ENCODE data around the gene SPIN1.

The SPIN1 gene

DNA sequence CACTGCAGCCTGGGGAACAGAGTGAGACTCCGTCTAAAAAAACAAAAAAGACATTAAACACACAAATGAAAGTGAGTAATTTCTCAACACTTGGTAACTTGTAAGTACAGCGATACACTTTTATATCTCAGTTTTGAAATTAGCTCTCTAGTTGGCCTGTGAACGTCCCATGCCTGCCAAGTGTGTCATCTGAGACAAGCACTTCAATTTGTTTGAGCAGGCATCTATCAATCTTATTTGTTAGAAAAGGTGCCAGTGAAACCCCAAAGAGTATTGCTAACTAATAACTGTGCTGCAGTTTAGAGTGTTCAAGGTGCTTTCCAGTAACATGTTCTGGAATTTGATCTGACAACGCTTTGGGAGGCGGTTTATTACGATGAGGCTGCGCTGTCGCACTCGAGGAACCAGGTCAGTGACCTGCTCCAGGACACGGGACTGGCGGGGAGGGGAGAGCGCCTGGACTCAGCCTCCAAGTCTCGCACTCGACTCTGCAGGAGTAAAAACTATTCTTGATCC, 1.1 kb upstream of the SPIN1 start:
- H3K27me3 ChIP-seq (ENCODE audit: control insufficient read depth in 5 of 5, insufficient read depth in 4 of 5, low read length in 5 of 5) = no peaks in the 10 kb centered on the region
- H3K9ac ChIP-seq (ENCODE audit: low read length in 5 of 5) = peak overlapping the region; percentile 21 to 91 (median 74)
- peak overlapping the region; percentile 79 to 97 (median 94) for H3K4me3 ChIP-seq (ENCODE audit: low read depth in 1 of 5, low read length in 5 of 5)
- H3K27ac ChIP-seq (ENCODE audit: low read depth, low read length) = peak overlapping the region; percentile 81
- H3K9me3 ChIP-seq (ENCODE audit: control insufficient read depth in 5 of 5, low read length in 5 of 5) = no peaks in the 10 kb centered on the region
- H3K36me3 ChIP-seq (ENCODE audit: control insufficient read depth in 5 of 5, insufficient read depth in 5 of 5, low read length in 5 of 5) = peaks cover 0 to 3% (median 0%) of the 10 kb centered on the region in 5 donors
- H3K4me1 ChIP-seq (ENCODE audit: control insufficient read depth in 5 of 5, insufficient read depth in 5 of 5, low read length in 5 of 5) = peaks cover 0 to 39% (median 31%) of the 10 kb centered on the region in 5 donors

- Histone ChIP-seq H3K27me3 (ENCODE audit: control insufficient read depth in 5 of 5, insufficient read depth in 4 of 5, low read length in 5 of 5) (no peaks in the 10 kb centered on the region), H3K27ac (ENCODE audit: low read depth, low read length) (peak overlapping the region; percentile 81), H3K4me3 (ENCODE audit: low read depth in 1 of 5, low read length in 5 of 5) (peak overlapping the region; percentile 79 to 97 (median 94)), H3K9ac (ENCODE audit: low read length in 5 of 5) (peak overlapping the region; percentile 21 to 91 (median 74)), H3K36me3 (ENCODE audit: control insufficient read depth in 5 of 5, insufficient read depth in 5 of 5, low read length in 5 of 5) (peaks cover 0 to 3% (median 0%) of the 10 kb centered on the region in 5 donors), H3K4me1 (ENCODE audit: control insufficient read depth in 5 of 5, insufficient read depth in 5 of 5, low read length in 5 of 5) (peaks cover 0 to 45% (median 31%) of the 10 kb centered on the region in 5 donors), H3K9me3 (ENCODE audit: control insufficient read depth in 5 of 5, low read length in 5 of 5) (no peaks in the 10 kb centered on the region)
These were observed 567 bp upstream of the SPIN1 start for GRCh38 chr9:88387552-88388202.

DNA sequence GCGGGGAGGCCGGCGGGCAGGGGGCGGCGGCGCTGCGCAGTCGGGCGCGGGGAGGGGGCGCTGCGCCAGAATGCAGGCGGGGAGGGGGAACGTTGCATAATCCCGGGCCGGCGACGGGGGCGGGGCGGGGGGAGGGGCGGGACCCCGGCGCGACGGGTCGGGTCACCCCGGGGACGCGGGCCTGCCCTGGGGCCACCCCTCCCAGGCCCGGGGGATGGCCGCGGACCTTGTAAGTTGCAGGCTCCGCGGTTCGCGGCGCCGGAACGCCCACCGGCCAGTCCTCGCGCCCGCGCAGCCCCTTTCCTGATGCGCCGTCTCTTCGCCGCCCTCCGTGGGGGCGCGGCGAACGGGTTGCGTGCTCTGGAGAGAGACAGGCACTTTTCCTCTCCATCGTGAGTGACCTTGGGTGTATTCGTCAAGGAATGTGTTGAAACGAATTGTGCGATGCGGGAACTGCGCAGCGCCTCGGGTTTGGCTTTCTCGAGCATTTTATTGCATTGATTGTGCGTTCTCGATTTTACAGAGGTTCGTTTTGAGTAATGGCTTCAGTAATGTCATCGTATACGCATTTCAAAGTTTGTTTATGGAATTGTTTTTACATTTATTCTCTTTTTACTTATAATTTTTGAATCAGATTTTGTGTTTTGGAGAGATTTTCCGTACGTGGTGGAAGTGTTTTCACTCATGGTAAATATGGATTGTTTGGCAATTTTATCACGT, 802 bp downstream of the SPIN1 start:
- Histone ChIP-seq H3K4me1 (ENCODE audit: control insufficient read depth in 5 of 5, insufficient read depth in 5 of 5, low read length in 5 of 5) (peaks cover 0 to 45% (median 31%) of the 10 kb centered on the region in 5 donors), H3K4me3 (ENCODE audit: low read depth in 1 of 5, low read length in 5 of 5) (peak overlapping the region; percentile 78 to 97 (median 87)), H3K9me3 (ENCODE audit: control insufficient read depth in 5 of 5, low read length in 5 of 5) (no peaks in the 10 kb centered on the region)

DNA sequence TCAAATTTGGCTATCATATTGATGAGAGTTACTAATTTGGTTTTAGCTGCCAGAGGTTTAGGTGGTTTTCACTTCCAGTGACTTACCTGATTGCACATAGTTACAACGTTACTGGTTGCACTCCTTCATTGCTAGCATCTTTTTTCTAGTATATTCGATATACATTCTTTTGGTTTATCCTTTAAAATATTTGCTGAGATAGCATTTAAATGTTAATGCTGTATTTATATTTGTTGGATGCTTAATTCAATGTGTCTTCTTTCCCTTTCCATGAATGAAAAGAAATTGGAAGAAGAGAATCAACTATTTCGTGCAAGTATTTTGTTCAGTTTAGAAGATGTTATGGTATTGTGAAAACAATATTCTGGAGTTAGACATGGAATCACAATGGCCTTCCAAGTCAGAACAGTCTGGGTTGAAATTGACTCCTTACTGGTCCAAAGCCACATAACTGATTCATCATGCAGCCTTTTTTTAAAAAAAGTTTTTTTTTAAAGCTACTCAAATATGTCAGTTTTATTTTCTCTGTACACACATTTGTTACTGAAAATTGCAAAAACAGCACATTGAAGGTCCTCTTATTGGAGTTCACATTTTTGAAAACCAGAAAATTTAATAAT, 2.2 kb downstream of the SPIN1 start:
- Histone ChIP-seq H3K9ac (ENCODE audit: low read length in 5 of 5) (no peak overlapping the region), H3K4me3 (ENCODE audit: low read depth in 1 of 5, low read length in 5 of 5) (no peak overlapping the region), H3K4me1 (ENCODE audit: control insufficient read depth in 5 of 5, insufficient read depth in 5 of 5, low read length in 5 of 5) (peaks cover 0 to 45% (median 35%) of the 10 kb centered on the region in 5 donors), H3K27ac (ENCODE audit: low read depth, low read length) (peak overlapping the region; percentile 7), H3K27me3 (ENCODE audit: control insufficient read depth in 5 of 5, insufficient read depth in 4 of 5, low read length in 5 of 5) (no peaks in the 10 kb centered on the region), H3K9me3 (ENCODE audit: control insufficient read depth in 5 of 5, low read length in 5 of 5) (no peaks in the 10 kb centered on the region), H3K36me3 (ENCODE audit: control insufficient read depth in 5 of 5, insufficient read depth in 5 of 5, low read length in 5 of 5) (peaks cover 0 to 3% (median 0%) of the 10 kb centered on the region in 5 donors)

More for the DNA sequence above, 802 bp downstream of the SPIN1 start:
- peak overlapping the region; percentile 72 to 84 (median 77) for H3K9ac ChIP-seq (ENCODE audit: low read length in 5 of 5)
- H3K27ac ChIP-seq (ENCODE audit: low read depth, low read length) = peak overlapping the region; percentile 57
- no peaks in the 10 kb centered on the region for H3K27me3 ChIP-seq (ENCODE audit: control insufficient read depth in 5 of 5, insufficient read depth in 4 of 5, low read length in 5 of 5)
- peaks cover 0 to 3% (median 0%) of the 10 kb centered on the region in 5 donors for H3K36me3 ChIP-seq (ENCODE audit: control insufficient read depth in 5 of 5, insufficient read depth in 5 of 5, low read length in 5 of 5)

GRCh38 chr9:88391236-88391635, 3.0 kb downstream of the SPIN1 start:
- H3K27ac ChIP-seq (ENCODE audit: low read depth, low read length) = peak overlapping the region; percentile 7
- no peaks in the 10 kb centered on the region for H3K27me3 ChIP-seq (ENCODE audit: control insufficient read depth in 5 of 5, insufficient read depth in 4 of 5, low read length in 5 of 5)
- peaks cover 0 to 45% (median 35%) of the 10 kb centered on the region in 5 donors for H3K4me1 ChIP-seq (ENCODE audit: control insufficient read depth in 5 of 5, insufficient read depth in 5 of 5, low read length in 5 of 5)
- H3K4me3 ChIP-seq (ENCODE audit: low read depth in 1 of 5, low read length in 5 of 5) = no peak overlapping the region
- H3K9me3 ChIP-seq (ENCODE audit: control insufficient read depth in 5 of 5, low read length in 5 of 5) = no peaks in the 10 kb centered on the region
- H3K36me3 ChIP-seq (ENCODE audit: control insufficient read depth in 5 of 5, insufficient read depth in 5 of 5, low read length in 5 of 5) = peaks cover 0 to 3% (median 0%) of the 10 kb centered on the region in 5 donors
- no peak overlapping the region for H3K9ac ChIP-seq (ENCODE audit: low read length in 5 of 5)

DNA sequence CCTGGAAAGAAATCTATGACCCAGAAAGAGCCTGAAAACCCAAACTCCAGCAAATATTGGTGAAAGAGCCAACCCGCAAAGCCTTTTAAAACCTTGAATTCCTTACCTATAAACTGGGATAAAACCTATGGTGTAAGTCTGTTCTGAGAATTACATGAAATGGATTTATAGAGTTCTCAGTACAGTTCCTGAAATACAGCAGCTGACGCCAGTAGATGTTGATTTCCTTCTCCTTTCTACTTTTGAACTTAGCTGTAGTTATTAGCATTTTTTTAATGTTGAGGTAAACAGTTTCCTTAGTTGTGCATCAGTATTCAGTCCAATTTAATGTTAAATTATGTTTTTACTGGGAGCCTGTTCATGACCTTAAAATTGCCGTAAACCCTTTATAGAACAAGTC, 3.7 kb downstream of the SPIN1 start:
- Histone ChIP-seq H3K36me3 (ENCODE audit: control insufficient read depth in 5 of 5, insufficient read depth in 5 of 5, low read length in 5 of 5) (peaks cover 0 to 3% (median 0%) of the 10 kb centered on the region in 5 donors), H3K4me1 (ENCODE audit: control insufficient read depth in 5 of 5, insufficient read depth in 5 of 5, low read length in 5 of 5) (peaks cover 0 to 42% (median 31%) of the 10 kb centered on the region in 5 donors), H3K9ac (ENCODE audit: low read length in 5 of 5) (peak overlapping the region in 1 of 5 donors; percentile 13), H3K27ac (ENCODE audit: low read depth, low read length) (no peak overlapping the region), H3K27me3 (ENCODE audit: control insufficient read depth in 5 of 5, insufficient read depth in 4 of 5, low read length in 5 of 5) (no peaks in the 10 kb centered on the region), H3K9me3 (ENCODE audit: control insufficient read depth in 5 of 5, low read length in 5 of 5) (no peaks in the 10 kb centered on the region), H3K4me3 (ENCODE audit: low read depth in 1 of 5, low read length in 5 of 5) (no peak overlapping the region)

GRCh38 chr9:88392549-88392948, 4.3 kb downstream of the SPIN1 start:
- no peak overlapping the region for H3K27ac ChIP-seq (ENCODE audit: low read depth, low read length)
- no peaks in the 10 kb centered on the region for H3K9me3 ChIP-seq (ENCODE audit: control insufficient read depth in 5 of 5, low read length in 5 of 5)
- H3K4me1 ChIP-seq (ENCODE audit: control insufficient read depth in 5 of 5, insufficient read depth in 5 of 5, low read length in 5 of 5) = peaks cover 0 to 35% (median 24%) of the 10 kb centered on the region in 5 donors
- peak overlapping the region in 1 of 5 donors; percentile 12 for H3K9ac ChIP-seq (ENCODE audit: low read length in 5 of 5)
- H3K27me3 ChIP-seq (ENCODE audit: control insufficient read depth in 5 of 5, insufficient read depth in 4 of 5, low read length in 5 of 5) = no peaks in the 10 kb centered on the region
- no peak overlapping the region for H3K4me3 ChIP-seq (ENCODE audit: low read depth in 1 of 5, low read length in 5 of 5)
- peaks cover 0 to 3% (median 0%) of the 10 kb centered on the region in 5 donors for H3K36me3 ChIP-seq (ENCODE audit: control insufficient read depth in 5 of 5, insufficient read depth in 5 of 5, low read length in 5 of 5)

- Histone ChIP-seq H3K36me3 (ENCODE audit: control insufficient read depth in 5 of 5, insufficient read depth in 5 of 5, low read length in 5 of 5) (peaks cover 0 to 5% (median under 1%) of the 10 kb centered on the region in 5 donors), H3K9me3 (ENCODE audit: control insufficient read depth in 5 of 5, low read length in 5 of 5) (no peaks in the 10 kb centered on the region), H3K4me1 (ENCODE audit: control insufficient read depth in 5 of 5, insufficient read depth in 5 of 5, low read length in 5 of 5) (peaks cover 0 to 12% (median 4%) of the 10 kb centered on the region in 5 donors), H3K4me3 (ENCODE audit: low read depth in 1 of 5, low read length in 5 of 5) (no peak overlapping the region), H3K27me3 (ENCODE audit: control insufficient read depth in 5 of 5, insufficient read depth in 4 of 5, low read length in 5 of 5) (no peaks in the 10 kb centered on the region), H3K9ac (ENCODE audit: low read length in 5 of 5) (no peak overlapping the region), H3K27ac (ENCODE audit: low read depth, low read length) (no peak overlapping the region)
These were observed 8.8 kb downstream of the SPIN1 start for GRCh38 chr9:88396836-88397577.

DNA sequence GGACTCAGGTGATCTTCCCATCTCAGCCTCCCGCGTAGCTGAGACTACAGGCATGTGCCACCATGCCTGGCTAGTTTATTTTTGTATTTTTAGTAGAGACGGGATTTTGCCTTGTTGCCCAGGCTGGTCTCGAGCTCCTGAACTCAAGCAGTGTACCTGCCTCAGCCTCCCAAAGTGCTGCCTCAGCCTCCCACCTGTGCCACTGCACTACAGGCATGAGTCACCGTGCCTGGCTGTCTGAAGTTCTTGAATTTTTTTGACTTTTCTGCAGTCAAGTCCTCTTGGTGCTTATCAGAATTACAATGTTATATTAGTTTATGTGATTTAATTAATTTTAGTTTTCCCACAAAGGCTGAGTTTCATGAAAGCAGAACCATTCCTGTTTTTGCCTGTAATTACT, 9.8 kb downstream of the SPIN1 start:
- no peaks in the 10 kb centered on the region for H3K9me3 ChIP-seq (ENCODE audit: control insufficient read depth in 5 of 5, low read length in 5 of 5)
- no peak overlapping the region for H3K4me3 ChIP-seq (ENCODE audit: low read depth in 1 of 5, low read length in 5 of 5)
- H3K27me3 ChIP-seq (ENCODE audit: control insufficient read depth in 5 of 5, insufficient read depth in 4 of 5, low read length in 5 of 5) = no peaks in the 10 kb centered on the region
- H3K27ac ChIP-seq (ENCODE audit: low read depth, low read length) = no peak overlapping the region
- H3K4me1 ChIP-seq (ENCODE audit: control insufficient read depth in 5 of 5, insufficient read depth in 5 of 5, low read length in 5 of 5) = peaks cover 0 to 5% (median 3%) of the 10 kb centered on the region in 5 donors
- no peak overlapping the region for H3K9ac ChIP-seq (ENCODE audit: low read length in 5 of 5)
- H3K36me3 ChIP-seq (ENCODE audit: control insufficient read depth in 5 of 5, insufficient read depth in 5 of 5, low read length in 5 of 5) = peaks cover 0 to 5% (median 3%) of the 10 kb centered on the region in 5 donors
